Parathyroid adenoma (tissue), 2 donors: ENCODE data around the gene COL11A2.

Source experiments
- H2AFZ ChIP-seq: fragments of 300-600 bp; sonication (generic); one replicate; pipeline ENCODE4 v1.7.0; 2017; ENCODE audit warnings: antibody characterized with exemption, mild to moderate bottlenecking
- H3K27ac ChIP-seq: fragments of 300-600 bp; sonication (generic); one replicate; pipeline ENCODE4 v1.7.0; 2017
- H3K27me3 ChIP-seq: fragments of 300-600 bp; sonication (generic); one replicate; pipeline ENCODE4 v1.7.0; 2017; ENCODE audit warnings: low read length; ENCODE audit not compliant: control insufficient read depth, insufficient read depth
- H3K36me3 ChIP-seq: fragments of 300-600 bp; sonication (generic); one replicate; pipeline ENCODE4 v1.7.0; 2017; ENCODE audit warnings: low read length; ENCODE audit not compliant: control insufficient read depth, insufficient read depth
- H3K4me1 ChIP-seq: fragments of 300-600 bp; sonication (generic); one replicate; pipeline ENCODE4 v1.7.0; 2017; ENCODE audit warnings: control low read depth
- H3K4me2 ChIP-seq: fragments of 300-600 bp; sonication (generic); one replicate; pipeline ENCODE4 v1.7.0; 2017; ENCODE audit warnings: low read length
- H3K4me3 ChIP-seq: fragments of 300-600 bp; sonication (generic); one replicate; pipeline ENCODE4 v1.7.0; 2017; ENCODE audit warnings: low read depth, low read length
- H3K79me2 ChIP-seq: fragments of 300-600 bp; sonication (generic); one replicate; pipeline ENCODE4 v1.7.0; 2017; ENCODE audit warnings: control low read depth
- H3K9ac ChIP-seq: fragments of 300-600 bp; sonication (generic); one replicate; pipeline ENCODE4 v1.7.0; 2017; ENCODE audit warnings: mild to moderate bottlenecking
- H3K9me3 ChIP-seq: fragments of 300-600 bp; sonication (generic); one replicate; pipeline ENCODE4 v1.7.0; 2017; ENCODE audit warnings: low read length; ENCODE audit not compliant: control insufficient read depth
- CTCF ChIP-seq: fragments of 300-600 bp; sonication (generic); IDR thresholded peaks from one replicate; pipeline ENCODE4 v1.7.0; 2017; ENCODE audit warnings: antibody characterized with exemption, mild to moderate bottlenecking
- donor health status: primary hyperparathyroidism.

Gene COL11A2

GRCh38 chr6:33174784-33175183 is 17.5 kb downstream of the COL11A2 start:
- Histone ChIP-seq H3K27ac (no peak overlapping the region), H3K79me2 (no peaks in the 10 kb centered on the region)

GRCh38 chr6:33173535-33174180 is 18.6 kb downstream of the COL11A2 start:
- Histone ChIP-seq H3K9ac (no peak overlapping the region), H3K27ac (no peak overlapping the region), H3K36me3 (no peaks in the 10 kb centered on the region), H3K9me3 (no peaks in the 10 kb centered on the region), H3K4me1 (no peaks in the 10 kb centered on the region), H3K79me2 (no peaks in the 10 kb centered on the region), H3K4me3 (no peak overlapping the region), H3K27me3 (no peaks in the 10 kb centered on the region), H2AFZ (no peak overlapping the region), H3K4me2 (no peak overlapping the region)
- TF ChIP-seq CTCF: no peak

More at GRCh38 chr6:33174784-33175183, 17.5 kb downstream of the COL11A2 start:
- Histone ChIP-seq H3K36me3 (no peaks in the 10 kb centered on the region), H3K4me2 (no peak overlapping the region), H2AFZ (no peak overlapping the region), H3K27me3 (no peaks in the 10 kb centered on the region), H3K4me3 (no peak overlapping the region), H3K9me3 (no peaks in the 10 kb centered on the region), H3K4me1 (peaks cover under 1% of the 10 kb centered on the region), H3K9ac (no peak overlapping the region)
- no peak for TF ChIP-seq CTCF

GRCh38 chr6:33172688-33173534 is 19.4 kb downstream of the COL11A2 start:
- no peak overlapping the region for H3K4me2 ChIP-seq
- no peaks in the 10 kb centered on the region for H3K9me3 ChIP-seq
- peak; percentile 74 for TF ChIP-seq CTCF
- H3K36me3 ChIP-seq: no peaks in the 10 kb centered on the region
- H3K79me2 ChIP-seq: no peaks in the 10 kb centered on the region
- no peaks in the 10 kb centered on the region for H3K4me1 ChIP-seq
- no peak overlapping the region for H3K27ac ChIP-seq
- H3K27me3 ChIP-seq: no peaks in the 10 kb centered on the region
- no peak overlapping the region for H3K9ac ChIP-seq
- H3K4me3 ChIP-seq: no peak overlapping the region
- no peak overlapping the region for H2AFZ ChIP-seq

- Histone ChIP-seq H3K27ac (no peak overlapping the region), H3K4me3 (no peak overlapping the region), H3K9ac (no peak overlapping the region), H3K27me3 (no peaks in the 10 kb centered on the region), H3K4me1 (no peaks in the 10 kb centered on the region), H2AFZ (no peak overlapping the region), H3K79me2 (no peaks in the 10 kb centered on the region), H3K36me3 (no peaks in the 10 kb centered on the region), H3K4me2 (no peak overlapping the region), H3K9me3 (no peaks in the 10 kb centered on the region)
- no peak for TF ChIP-seq CTCF
Observed at GRCh38 chr6:33171880-33172687, 20.2 kb downstream of the COL11A2 start.
